Endothelial cell of hepatic sinusoid (primary cell): ENCODE data around the gene QRICH2.
"Not testable (repeated sequence)": the region's sequence is repeated elsewhere in the genome, so short reads cannot be mapped to it uniquely, and the experiment has no call there.

Experiments
- in situ Hi-C: cut with HindIII; loops from 2 replicates; pipeline ENCODE4 v1.10.0; 2017; ENCODE audit warnings: low sequenced_read_pairs

The QRICH2 gene

GRCh38 chr17:76307966-76308338 lies at the start of gene QRICH2:
QRICH2 (minus strand) TSS chr17:76308276; CDS start chr17:76307998, 278 bp downstream.
- in situ Hi-C loops = no loop called here

DNA sequence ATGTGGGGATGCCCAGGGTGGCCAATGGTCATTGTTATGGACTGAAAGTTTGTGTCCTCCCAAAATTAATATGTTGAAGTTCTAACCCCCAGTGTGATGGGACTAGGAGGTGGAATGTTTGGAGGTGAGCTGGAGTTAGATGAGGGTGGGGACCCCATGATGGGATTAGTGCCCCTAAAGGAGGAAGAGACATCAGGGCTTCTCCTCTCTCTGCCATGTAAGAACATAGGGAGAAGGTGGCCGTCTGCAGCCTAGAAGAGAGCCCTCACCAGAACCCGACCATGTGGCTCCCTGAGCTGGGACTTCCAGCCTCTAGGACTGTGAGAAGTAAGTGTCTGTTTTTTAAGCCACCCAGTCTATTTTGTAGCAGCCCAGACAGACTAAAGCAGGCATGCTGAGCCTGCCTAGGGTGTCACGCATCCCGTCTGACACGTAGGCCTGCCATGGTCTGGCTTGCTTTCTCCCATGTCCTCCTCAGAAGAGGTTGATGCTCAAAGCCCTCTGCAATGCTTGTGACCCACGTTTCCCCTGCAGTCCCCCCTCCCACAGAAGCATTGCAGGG lies 49.6 kb upstream of the QRICH2 start:
- in situ Hi-C loops = no loop called here

DNA sequence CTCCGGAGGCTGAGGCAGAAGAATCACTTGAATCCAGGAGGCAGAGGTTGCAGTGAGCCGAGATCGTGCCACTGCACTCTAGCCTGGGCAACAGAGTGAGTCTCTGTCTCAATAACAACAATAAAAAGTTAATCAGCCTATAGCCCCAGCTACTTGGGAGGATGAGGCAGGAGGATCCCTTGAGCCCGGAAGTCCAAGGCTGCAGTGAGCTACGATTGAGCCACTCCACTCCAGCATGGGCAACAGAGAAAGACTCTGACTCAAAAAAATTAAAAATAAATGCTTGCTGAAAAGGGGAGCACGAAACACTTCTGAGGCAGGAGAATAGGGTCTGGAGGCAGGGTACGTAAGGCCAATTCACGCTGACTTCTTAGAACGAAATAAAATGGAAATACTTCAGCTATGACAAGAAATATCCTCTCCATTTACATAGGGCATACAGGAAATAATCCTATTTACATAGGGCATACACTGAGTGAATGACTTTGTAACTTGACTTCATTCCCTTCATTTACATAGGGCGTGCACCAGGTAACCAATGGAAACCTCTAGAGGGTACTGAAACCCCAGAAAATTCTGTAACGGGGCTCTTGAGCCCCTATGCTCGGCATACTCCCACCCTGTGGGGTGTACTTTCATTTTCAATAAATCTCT lies 48.9 kb upstream of the QRICH2 start:
- in situ Hi-C loops = no loop called here

- in situ Hi-C loops = loop anchor here (5.0 kb wide), 1 partner anchor 43 kb away; no protein-coding TSS in a partner anchor
These were observed 46.8 kb upstream of the QRICH2 start for GRCh38 chr17:76354747-76355310.

- in situ Hi-C loops = loop anchor here (5.0 kb wide), 1 partner anchor 42 kb away; no protein-coding TSS in a partner anchor
These were observed 46.2 kb upstream of the QRICH2 start for GRCh38 chr17:76354317-76354729.

- in situ Hi-C loops = loop anchor here (5.0 kb wide), 1 partner anchor 41 kb away; no protein-coding TSS in a partner anchor
These were observed 45.7 kb upstream of the QRICH2 start, which contains the start of gene PRPSAP1 for GRCh38 chr17:76353599-76354316. PRPSAP1 (minus strand) TSS chr17:76353916; CDS start chr17:76353703, 213 bp downstream.

DNA sequence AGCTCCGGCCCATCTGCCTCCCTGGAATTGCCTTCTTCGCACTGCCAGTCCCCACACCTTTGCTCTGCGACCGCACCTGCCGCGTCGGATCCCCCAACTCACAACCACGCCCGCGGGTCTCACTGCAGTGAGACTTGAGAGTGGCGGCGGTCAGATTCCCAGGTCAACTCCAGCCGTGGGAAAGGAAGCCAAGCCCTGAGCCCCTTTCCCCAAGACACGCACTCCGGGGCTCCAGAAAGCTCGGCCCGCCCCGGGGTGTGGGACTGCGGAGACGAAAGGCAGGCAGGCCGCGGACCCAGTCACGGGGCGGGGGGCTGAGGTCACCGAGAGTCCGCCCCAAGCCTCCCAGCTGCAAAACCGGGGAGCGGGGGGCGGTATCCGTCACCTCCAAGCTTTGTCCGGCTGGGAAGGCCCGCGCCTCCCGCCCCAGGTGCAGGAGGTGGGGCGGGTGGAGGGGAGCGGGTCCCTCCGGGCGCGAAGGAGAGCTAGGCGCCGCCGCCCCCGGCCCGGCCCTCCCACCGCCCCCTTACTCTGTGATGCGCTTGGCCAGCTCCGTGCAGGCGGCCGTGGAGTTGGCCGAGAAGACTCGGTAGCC lies 45.0 kb upstream of the QRICH2 start:
- in situ Hi-C loops = loop anchor here (5.0 kb wide), 1 partner anchor 41 kb away; no protein-coding TSS in a partner anchor

DNA sequence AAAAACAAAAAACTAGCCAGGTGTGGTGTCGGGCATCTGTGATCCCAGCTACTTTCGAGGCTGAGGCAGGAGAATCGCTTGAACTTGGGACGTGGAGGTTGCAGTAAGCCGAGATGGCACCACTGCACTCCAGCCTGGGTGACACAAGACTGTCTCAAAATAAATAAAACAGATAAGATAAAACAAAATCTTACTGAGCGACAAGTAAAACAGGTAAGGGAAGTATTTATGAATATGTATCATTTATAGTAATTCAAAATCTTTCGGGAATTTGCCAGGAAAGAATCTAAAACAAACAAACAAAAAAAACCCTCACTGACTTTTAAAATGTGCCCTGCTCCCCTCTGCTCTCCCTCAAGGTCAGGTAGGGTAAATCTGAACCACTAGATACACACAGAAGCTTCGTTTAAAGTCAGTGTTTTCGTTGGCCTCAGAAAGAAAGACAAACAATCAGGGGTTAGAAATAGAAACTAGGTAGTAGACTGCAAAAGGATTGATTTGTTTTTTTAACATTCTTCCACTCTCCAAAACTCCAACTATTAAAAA lies 43.5 kb upstream of the QRICH2 start:
- in situ Hi-C loops = loop anchor here (5.0 kb wide), 1 partner anchor 39 kb away; no protein-coding TSS in a partner anchor

- in situ Hi-C loops = loop anchor here (5.0 kb wide), 1 partner anchor 38 kb away; no protein-coding TSS in a partner anchor
These were observed 42.4 kb upstream of the QRICH2 start for GRCh38 chr17:76350463-76350862.

DNA sequence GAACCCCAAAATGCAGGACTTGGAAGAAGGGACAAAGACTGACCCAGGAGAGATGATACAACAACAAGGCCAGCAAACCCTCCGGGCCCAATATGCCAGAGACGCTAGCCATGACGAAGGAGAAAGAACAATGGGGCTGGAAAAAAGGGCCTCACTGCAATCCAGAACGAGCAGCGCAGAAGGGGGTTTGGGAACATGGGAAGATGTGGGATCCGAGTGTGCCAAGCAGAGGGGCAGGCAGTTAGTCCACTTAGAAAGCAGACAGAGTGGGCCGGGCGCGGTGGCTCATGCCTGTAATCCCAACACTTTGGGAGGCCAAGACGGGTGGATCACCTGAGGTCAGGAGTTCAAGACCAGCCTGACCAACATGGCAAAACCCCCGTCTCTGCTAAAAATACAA lies 38.9 kb upstream of the QRICH2 start:
- in situ Hi-C loops = not testable (repeated sequence)

DNA sequence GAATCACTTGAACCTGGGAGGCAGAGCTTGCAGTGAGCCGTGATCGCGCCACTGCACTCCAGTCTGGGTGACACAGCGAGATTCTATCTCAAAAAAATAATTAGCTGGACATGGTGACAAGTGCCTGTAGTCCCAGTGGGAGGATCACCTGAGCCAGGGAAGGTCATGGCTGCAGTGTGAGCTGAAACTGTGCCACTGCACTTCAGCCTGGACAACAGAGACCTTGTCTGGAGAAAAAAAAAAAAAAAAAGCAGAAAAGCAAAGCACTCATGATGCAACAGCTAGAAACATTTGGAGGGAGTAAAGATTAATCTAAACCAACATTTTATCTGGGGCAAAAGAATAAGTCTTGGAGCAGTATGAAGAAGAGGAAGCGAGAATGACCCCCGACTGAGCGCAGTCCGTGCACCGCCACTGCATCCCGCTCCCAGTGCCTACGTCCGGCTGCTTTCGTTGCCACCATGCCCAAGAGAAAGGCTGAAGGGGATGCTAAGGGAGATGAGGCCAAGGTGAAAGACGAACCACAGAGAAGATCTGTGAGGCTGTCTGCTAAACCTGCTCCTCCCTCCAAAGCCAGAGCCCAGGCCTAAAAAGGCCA lies 37.4 kb upstream of the QRICH2 start:
- in situ Hi-C loops = no loop called here

- in situ Hi-C loops = no loop called here
These were observed 35.0 kb upstream of the QRICH2 start for GRCh38 chr17:76343106-76343505.

GRCh38 chr17:76341301-76341700 lies 33.2 kb upstream of the QRICH2 start:
- in situ Hi-C loops = no loop called here

DNA sequence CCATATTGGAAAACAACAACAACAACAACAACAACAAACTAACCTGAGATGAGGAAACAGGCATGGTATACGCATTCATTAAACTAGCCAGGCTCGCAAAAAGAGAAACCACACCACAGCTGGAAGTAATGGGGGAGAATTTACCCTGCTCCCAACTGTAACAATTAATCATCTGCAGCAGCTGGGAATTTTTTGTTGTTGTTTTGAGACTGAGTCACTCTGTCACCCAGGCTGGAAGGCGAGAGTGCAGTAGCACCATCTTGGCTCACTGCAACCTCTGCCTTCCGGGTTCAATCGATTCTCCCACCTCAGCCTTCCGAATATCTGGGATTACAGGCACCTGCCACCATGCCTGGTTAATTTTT lies 29.3 kb upstream of the QRICH2 start:
- in situ Hi-C loops = no loop called here

DNA sequence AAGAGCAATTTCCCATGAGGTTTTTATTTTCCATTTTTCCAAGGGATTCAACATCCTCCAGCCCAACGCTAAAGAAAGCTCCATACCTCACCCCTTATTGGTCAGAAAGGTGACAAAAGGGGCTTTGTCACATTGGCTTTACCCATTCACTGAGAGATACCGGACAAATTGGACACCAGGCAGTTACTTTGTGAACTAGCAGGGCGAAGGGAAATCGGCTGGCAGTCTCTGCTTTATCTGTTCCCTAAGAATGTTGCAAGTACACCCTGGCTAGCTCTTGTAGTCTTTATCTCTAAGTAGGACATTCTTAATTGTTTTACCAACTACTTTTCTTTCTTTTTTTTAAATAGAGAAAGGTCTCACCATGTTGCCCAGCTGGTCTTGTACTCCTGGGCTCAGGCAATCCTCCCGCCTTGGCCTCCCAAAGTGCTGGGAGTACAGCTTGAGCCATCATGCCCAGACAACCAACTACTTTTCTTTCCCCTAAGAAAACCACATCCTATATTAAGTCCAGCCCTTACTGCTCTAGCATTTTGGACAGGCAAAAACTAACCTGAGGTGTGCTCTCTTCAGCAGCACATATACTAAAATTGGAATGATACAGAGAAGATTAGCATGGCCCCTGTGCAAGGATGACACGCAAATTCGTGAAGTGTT lies 28.8 kb upstream of the QRICH2 start:
- in situ Hi-C loops = no loop called here

DNA sequence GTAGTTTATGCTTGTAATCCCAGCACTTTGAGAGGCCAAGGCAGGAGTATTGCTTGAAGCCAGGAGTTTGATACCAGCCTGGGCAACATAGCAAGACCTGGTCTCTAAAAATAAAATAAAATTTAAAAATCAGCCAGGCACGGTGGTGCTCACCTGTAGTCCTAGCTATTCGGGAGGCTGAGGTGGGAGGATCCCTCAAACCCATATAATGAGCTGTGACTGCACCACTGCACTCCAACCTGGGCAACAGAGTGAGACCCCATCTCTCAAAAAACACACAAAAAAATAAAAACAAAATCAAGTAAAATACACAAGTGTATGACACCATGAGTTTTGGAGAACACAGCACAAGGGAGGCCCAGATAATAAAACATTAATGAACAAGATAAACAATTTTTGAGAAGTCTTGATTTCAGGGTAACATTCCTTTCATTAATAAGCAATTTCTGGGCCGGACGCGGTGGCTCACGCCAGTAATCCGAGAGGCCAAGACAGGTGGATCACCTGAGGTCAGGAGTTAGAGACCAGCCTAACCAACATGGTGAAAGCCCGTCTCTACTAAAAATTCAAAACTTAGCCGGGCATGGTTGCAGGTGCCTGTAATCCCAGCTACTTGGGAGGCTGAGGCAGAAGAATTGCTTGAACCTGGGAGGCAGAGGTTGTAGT lies 27.8 kb upstream of the QRICH2 start:
- in situ Hi-C loops = no loop called here

- in situ Hi-C loops = loop anchor here (5.0 kb wide), 1 partner anchor 108 kb away; no protein-coding TSS in a partner anchor
These were observed 25.8 kb upstream of the QRICH2 start for GRCh38 chr17:76333673-76334505.

- in situ Hi-C loops = loop anchor here (5.0 kb wide), 1 partner anchor 111 kb away; no protein-coding TSS in a partner anchor
These were observed 23.0 kb upstream of the QRICH2 start for GRCh38 chr17:76331083-76331482.
